WI38 (cell line): ENCODE measurements around the gene GALNTL6.

Experiments used
- H3K4me3 ChIP-seq: 2 replicates; pipeline ENCODE4 v1.5.1; 2011; ENCODE audit warnings: low read depth, mild to moderate bottlenecking, control low read depth, low read length
- CTCF ChIP-seq: IDR thresholded peaks from 2 replicates; pipeline ENCODE4 v1.5.1; 2012; ENCODE audit warnings: low read depth, mild to moderate bottlenecking, control low read depth, low read length

The GALNTL6 gene

GRCh38 chr4:172818901-172819300, 1005.7 kb downstream of the GALNTL6 start:
- no peak for TF ChIP-seq CTCF
- H3K4me3 ChIP-seq: no peak overlapping the region

- no peak overlapping the region for H3K4me3 ChIP-seq
- TF ChIP-seq CTCF: no peak
Measured at GRCh38 chr4:172819353-172819752, 1006.1 kb downstream of the GALNTL6 start.

GRCh38 chr4:172822331-172822730, 1009.1 kb downstream of the GALNTL6 start:
- no peak for TF ChIP-seq CTCF
- H3K4me3 ChIP-seq: no peak overlapping the region

GRCh38 chr4:172826346-172826745, 1013.1 kb downstream of the GALNTL6 start:
- no peak for TF ChIP-seq CTCF

GRCh38 chr4:172826861-172827260, 1013.7 kb downstream of the GALNTL6 start:
- TF ChIP-seq CTCF: no peak
- H3K4me3 ChIP-seq: no peak overlapping the region

More at GRCh38 chr4:172826346-172826745, 1013.1 kb downstream of the GALNTL6 start:
- no peak overlapping the region for H3K4me3 ChIP-seq

- H3K4me3 ChIP-seq: no peak overlapping the region
- TF ChIP-seq CTCF: peak; percentile 11; the same call in 1 of the 2 replicates
Measured at GRCh38 chr4:172830295-172830764, 1017.1 kb downstream of the GALNTL6 start.

- no peak overlapping the region for H3K4me3 ChIP-seq
- no peak for TF ChIP-seq CTCF
Measured at GRCh38 chr4:172836661-172837060, 1023.5 kb downstream of the GALNTL6 start.
